ENCODE results near the gene PLEKHG4B.
"Not testable (repeated sequence)": the region's sequence is repeated elsewhere in the genome, so short reads cannot be mapped to it uniquely, and the experiment has no call there.

Gene PLEKHG4B

DNA sequence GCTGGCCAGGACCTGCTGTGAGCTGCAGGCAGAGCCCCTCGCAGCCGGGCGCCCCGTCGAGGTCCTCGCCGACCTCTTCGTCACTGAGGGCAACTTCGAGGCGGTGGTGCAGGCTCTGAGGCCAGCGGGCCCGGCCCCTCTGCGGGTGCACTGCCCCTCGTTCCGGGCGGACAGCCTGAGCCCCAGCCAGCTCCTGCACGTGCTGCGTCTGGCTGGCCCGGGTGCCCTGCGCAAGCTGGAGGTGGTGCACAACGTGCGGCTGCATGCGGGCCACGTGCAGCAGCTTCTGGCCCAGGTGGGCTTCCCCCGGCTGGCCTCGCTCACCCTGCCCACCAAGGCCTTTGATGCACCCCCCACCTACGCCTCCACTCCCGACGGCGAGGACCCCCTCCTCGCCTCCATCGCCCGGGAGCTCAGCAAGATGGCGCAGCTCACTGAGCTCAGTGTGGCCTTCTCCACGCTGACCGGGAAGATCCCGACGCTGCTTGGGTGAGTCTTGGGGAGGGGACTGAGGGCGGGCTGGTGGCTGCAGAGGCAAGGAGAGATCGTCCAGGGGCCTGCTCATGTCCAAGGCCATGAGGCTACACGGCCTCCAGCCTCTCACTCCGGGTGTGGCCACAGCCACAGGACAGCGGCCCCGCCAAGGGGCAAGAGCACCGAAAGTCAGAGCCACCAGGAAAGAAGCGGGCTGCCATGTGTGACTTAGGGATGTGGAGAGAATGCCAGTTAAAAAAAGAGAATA lies 100.2 kb downstream of the PLEKHG4B start:
- no peak for DNase-seq

- DNase-seq = no peak
Observed at GRCh38 chr5:192691-192969, 100.7 kb downstream of the PLEKHG4B start.

GRCh38 chr5:192970-193831 lies 101.2 kb downstream of the PLEKHG4B start:
- DNase-seq = no peak

- no peak for DNase-seq
Observed at GRCh38 chr5:194102-194501, 102.1 kb downstream of the PLEKHG4B start.

DNA sequence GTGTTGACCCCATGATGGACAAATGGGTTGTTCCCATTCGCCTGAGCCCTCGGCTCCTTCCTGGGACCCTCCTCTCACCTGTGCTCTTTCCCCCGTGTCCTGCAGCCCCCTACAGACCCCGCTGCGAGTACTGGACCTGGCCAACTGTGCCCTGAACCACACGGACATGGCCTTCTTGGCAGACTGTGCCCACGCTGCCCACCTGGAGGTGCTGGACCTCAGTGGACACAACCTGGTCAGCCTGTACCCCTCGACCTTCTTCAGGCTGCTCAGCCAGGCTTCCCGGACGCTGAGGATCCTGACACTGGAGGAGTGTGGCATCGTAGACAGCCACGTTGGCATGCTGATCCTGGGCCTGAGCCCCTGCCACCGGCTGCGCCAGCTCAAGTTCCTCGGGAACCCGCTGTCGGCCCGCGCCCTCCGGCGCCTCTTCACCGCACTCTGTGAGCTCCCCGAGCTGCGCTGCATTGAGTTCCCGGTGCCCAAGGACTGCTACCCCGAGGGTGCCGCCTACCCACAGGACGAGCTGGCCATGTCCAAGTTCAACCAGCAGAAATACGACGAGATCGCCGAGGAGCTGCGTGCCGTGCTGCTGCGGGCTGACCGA lies 102.7 kb downstream of the PLEKHG4B start:
- DNase-seq = no peak

DNA sequence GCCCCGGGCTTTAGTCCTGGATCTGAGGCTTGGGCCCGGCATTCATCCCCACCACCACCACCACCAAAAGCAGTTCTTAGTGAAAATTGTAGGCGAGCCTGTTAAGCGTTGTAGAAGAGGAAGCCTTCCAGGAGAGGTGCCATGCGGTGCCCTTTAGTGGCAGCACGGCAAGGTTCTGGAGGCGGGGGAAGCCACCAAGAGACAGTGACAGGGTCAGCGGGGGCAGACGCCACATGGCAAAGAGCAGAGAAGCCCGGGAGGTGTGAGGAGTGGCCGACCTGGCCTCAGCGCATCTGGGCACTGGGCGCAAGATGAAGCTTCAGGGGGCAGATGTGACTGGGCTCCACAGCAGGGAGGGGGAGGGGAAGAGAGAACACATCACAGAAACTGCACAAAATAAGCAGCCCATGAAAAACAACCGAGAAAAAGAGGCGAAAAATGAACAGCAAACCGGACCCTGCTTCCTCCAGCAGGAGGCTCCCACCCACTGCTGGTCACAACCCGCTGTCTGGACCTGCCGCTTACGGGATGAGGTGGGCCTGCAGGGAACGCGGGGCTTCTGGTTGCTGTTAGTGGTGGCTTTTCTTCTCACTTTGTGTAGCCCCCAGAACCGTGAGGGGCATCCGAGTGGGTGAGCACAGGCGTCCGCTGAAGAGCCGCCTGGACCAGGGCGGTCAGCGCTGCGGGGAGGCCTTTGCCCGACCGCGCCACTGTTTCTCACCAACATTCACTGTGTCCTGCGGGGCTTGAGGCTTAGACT lies 103.6 kb downstream of the PLEKHG4B start:
- no peak for DNase-seq

DNA sequence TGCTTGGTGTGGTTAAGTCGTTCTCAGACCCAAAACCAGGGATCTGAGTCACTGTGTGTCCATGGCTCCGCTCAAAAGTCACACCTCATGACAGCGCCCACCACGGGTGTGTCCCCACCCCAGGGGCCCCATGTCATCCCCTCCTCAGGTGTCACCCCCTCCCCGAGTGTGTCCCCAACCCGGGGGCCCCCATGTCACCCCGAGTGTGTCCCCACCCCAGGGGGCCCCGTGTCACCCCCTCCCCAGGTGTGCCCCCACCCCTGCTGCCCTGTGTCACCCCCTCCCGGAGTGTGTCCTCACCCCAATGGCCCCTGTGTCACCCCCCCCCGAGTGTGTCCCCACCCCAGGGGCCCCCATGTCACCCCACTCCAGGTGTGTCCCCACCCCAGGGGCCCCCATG lies 104.4 kb downstream of the PLEKHG4B start:
- DNase-seq = no peak

GRCh38 chr5:197031-197430 lies 105.1 kb downstream of the PLEKHG4B start:
- DNase-seq = not testable (repeated sequence)

GRCh38 chr5:197892-198489 lies 106.0 kb downstream of the PLEKHG4B start:
- no peak for DNase-seq

- no peak for DNase-seq
Observed at GRCh38 chr5:198516-199196, 106.7 kb downstream of the PLEKHG4B start.

- DNase-seq = no peak
Observed at GRCh38 chr5:199197-199949, 107.4 kb downstream of the PLEKHG4B start.

- no peak for DNase-seq
Observed at GRCh38 chr5:199950-200645, 108.1 kb downstream of the PLEKHG4B start.

DNA sequence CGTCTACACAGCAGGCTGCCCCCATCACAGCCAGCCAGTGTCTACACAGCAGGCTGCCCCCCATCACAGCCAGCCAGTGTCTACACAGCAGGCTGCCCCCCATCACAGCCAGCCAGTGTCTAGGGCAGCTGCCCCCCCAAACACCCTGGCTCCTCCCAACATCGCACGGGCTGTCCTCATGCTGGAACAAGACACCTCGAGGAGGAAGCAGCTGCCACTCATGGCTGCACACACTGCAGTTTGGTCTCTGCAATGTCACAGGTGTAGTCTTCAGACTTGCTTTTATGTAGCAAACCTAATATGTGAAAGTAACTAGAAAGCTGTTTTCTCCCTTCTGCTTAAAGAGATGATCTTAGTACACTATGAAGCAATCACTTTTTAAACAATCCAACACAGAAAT lies 109.0 kb downstream of the PLEKHG4B start:
- no peak for DNase-seq

- DNase-seq = no peak
Observed at GRCh38 chr5:201672-202071, 109.7 kb downstream of the PLEKHG4B start.

DNA sequence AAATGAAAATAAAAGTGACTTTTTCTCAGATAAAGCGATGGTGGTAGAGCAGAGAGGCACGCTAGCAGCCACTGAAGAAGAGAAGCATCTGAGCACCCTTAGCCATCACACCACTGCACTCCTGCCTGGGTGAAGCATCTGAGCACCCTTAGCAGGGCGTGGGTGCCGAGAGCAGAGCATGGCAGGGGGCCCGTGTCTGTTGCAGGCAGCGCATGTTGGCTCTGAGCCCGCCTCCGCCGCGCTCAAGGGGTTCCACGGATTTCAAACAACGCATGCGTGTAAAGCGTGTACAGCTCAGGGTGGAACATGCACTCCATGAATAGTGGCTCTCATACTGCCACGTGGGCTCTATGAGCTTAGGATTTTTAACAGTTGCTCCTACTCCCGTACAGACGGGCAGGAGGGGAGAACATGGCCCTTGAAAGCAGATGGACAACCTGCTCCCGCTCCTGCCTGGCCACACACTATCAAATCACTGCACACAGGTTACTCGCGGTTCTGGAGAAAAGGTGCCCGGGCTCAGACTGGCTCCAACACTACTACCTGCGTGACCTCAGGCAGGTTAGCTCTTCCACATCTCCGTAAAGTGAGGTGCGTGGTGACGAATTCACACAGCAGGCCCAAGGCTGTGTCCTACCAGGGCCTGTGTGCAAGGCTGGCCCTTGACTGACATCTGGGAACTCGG lies 111.4 kb downstream of the PLEKHG4B start:
- DNase-seq = no peak

DNA sequence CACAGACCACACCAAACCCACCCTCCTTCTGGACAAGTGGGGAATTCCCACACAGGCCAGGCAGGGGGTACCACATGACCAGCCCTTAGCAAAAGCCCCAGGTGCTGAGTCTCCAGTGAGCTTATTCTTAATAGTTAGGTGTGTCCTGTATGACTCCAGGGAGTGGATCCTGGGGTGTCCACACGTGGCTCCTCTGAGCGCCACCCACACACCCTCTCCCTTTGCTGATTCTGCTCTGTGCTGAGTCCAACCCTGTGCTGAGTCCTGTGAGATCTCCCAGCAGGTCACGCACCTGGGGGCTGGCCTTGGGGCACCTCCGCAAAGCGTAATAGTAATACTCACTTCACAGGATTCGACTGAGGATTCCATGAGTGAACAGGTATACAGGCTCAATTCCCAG lies 112.0 kb downstream of the PLEKHG4B start:
- no peak for DNase-seq

DNA sequence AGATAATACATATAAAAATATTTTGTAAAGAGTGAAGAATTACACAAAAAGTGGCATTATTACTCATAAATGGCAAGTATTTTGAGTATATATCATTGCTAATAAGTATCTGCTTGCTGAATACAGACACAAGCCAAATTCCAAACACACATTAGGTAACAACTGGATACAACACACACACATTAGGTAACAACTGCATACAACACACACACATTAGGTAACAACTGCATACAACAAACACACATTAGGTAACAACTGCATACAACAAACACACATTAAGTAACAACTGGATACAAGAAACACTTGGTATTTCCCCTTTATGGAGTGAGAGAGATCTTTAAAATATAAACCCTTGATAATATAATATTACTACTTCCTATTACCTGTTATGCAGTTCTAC lies 112.5 kb downstream of the PLEKHG4B start:
- DNase-seq = no peak

DNA sequence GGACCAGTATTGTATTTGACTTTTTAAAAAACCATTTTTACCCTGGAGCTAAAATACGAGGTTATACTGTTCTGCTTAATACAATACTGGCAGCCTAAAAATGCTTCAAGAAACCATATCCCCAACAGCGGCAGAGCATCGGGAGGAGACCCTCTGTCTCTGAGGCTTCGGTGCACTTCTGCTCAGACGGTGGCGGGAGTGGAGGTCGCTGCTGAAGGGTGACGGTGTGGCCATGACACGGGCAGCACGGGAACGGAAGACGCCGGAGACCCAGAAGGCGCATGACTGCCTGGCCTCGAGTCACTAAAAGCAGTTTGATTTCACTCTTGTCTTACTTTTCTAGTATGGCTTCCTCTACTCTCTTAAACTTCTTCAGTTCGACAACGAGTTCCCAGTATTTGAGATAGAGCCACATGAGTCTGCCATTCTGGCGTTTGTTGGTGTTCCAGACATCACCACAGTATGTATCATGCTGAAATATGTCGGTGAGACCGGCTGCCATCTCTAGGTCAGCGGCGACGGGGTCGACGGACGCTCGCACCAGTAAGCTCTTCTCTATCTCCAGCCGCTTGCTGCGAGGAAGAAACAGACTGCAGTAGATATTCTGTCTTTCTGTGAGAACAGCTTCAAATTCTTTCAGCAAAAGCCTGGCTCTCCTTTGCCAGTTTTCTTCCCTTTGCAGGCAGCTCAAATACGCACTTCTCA lies 113.2 kb downstream of the PLEKHG4B start:
- no peak for DNase-seq

GRCh38 chr5:206406-206805 lies 114.4 kb downstream of the PLEKHG4B start:
- DNase-seq = no peak
